SK-N-MC (cell line): ENCODE results near the gene ARHGEF7.

ENCODE experiments used
- EZH2 ChIP-seq: fragments of 200-600 bp; sonication (generic); IDR thresholded peaks from one replicate; pipeline ENCODE4 v1.6.1; 2017; ENCODE audit warnings: antibody characterized with exemption
- POLR2AphosphoS5 ChIP-seq: IDR thresholded peaks from 2 replicates; pipeline ENCODE4 v1.6.1; 2012; ENCODE audit warnings: mild to moderate bottlenecking, low read depth, low read length, borderline replicate concordance

DNA sequence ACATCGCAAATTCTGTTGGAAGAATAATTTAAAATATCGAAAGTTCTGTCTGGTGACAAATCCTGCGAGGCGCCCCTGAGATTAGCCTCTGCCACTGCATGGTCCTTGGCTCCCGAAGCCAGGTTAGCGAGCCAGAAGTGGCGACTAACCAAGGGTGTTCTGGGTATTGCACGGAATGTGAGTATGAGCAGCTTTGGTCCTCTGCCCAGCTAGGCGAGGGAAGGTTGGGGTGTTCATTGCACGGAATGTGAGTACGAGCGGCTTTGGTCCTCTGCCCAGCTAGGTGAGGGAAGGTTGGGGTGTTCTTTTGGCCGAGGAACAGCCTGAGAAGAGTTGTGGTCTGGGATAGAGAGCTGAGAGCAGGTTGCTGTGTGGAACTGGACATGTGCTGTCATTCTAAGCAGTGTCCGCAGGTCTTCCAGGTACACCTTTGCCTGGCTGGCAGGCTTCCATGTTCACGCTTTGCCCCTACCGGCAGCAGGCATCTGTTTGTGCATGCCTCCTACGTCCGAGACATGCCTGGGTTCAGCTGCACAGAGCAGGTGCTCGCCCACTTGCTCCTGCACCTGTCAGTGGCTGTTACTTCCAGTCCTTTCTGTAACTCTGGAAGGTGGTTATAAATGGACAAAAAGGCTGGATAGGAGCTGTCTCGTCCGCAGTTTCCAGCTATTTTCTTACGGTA is 187.1 kb downstream of the ARHGEF7 start:
- TF ChIP-seq EZH2 (no peak), POLR2AphosphoS5 (no peak)
